Effector memory CD8-positive, alpha-beta T cell (primary cell): ENCODE results near the gene G6PC3.
"Not testable (repeated sequence)": the region's sequence is repeated elsewhere in the genome, so short reads cannot be mapped to it uniquely, and the experiment has no call there.

Experiments
- ATAC-seq: fragments of 150-1000 bp; cut with Tn5 transposase; replicated peaks from 2 replicates; pipeline ENCODE4 v1.10.0; 2021; ENCODE audit warnings: mild to moderate bottlenecking, moderate library complexity
- DNase-seq, 3 experiments: peaks; one replicate each; pipeline ENCODE4 v3.0.0; 2021
- H3K27ac Mint-ChIP-seq, 2 donors: one replicate each; pipeline ENCODE4 v1.8.0; 2022; ENCODE audit warnings: mild to moderate bottlenecking in 2 of 2, mixed read lengths in 2 of 2, moderate library complexity in 2 of 2
- H3K27me3 Mint-ChIP-seq, 2 donors: one replicate each; pipeline ENCODE4 v1.8.0; 2022; ENCODE audit warnings: mixed read lengths in 2 of 2
- H3K36me3 Mint-ChIP-seq: one replicate; pipeline ENCODE4 v1.8.0; 2022; ENCODE audit warnings: mild to moderate bottlenecking, moderate library complexity, mixed read lengths; ENCODE audit not compliant: insufficient read depth
- H3K4me1 Mint-ChIP-seq, 2 donors: one replicate each; pipeline ENCODE4 v1.8.0; 2022; ENCODE audit warnings: low read depth in 2 of 2, mixed read lengths in 2 of 2
- H3K4me3 Mint-ChIP-seq, 2 donors: one replicate each; pipeline ENCODE4 v1.8.0; 2022; ENCODE audit warnings: mild to moderate bottlenecking in 2 of 2, mixed read lengths in 2 of 2, moderate library complexity in 2 of 2
- H3K9me3 Mint-ChIP-seq, 2 donors: one replicate each; pipeline ENCODE4 v1.8.0; 2022; ENCODE audit warnings: mixed read lengths in 2 of 2

G6PC3 gene

DNA sequence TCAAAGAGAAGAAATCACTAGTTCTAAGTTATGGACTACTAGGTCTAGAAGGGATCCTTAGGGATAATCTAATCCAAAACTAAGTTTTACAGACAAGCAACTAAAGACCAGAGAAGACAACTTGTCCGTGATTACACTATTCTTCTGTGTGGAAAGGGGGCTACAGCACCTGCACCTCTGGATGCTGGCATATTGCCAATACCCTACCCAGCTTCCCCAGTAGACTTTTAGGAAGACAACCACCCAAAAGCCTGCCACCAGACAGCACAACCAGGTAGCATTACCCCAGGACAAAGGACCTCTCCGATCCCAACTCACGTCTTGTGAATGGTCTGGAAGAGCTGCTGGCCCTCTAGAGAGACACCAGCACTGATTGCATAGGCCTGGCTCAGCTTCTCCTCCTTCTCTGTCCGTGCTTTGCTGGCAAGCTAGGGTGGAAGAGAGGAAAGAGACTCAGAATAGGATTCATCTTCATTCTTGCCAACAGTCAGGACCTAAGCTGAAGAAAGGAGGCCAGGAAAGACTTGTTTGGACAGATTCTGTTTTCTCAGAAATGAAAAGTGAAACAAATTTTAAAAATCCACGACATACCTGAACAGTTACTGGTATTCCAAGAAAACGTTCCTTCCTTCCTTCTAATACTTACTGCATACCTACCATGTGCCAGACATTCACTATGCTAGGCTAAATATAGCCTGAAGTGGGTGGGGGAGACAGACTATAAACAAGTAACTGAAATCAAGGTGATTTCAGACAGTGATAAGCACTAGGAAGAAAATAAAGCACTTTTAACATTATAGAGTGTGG lies 30.5 kb upstream of the G6PC3 start:
- H3K9me3 Mint-ChIP-seq, result no peaks in the 10 kb centered on the region
- no peaks in the 10 kb centered on the region for H3K27me3 Mint-ChIP-seq
- peaks cover 60% of the 10 kb centered on the region for H3K36me3 Mint-ChIP-seq
- peaks cover 6 to 8% of the 10 kb centered on the region in 2 donors for H3K4me1 Mint-ChIP-seq
- no peak for ATAC-seq
- no peak overlapping the region for H3K27ac Mint-ChIP-seq
- no peak overlapping the region for H3K4me3 Mint-ChIP-seq
- no peak for DNase-seq

DNA sequence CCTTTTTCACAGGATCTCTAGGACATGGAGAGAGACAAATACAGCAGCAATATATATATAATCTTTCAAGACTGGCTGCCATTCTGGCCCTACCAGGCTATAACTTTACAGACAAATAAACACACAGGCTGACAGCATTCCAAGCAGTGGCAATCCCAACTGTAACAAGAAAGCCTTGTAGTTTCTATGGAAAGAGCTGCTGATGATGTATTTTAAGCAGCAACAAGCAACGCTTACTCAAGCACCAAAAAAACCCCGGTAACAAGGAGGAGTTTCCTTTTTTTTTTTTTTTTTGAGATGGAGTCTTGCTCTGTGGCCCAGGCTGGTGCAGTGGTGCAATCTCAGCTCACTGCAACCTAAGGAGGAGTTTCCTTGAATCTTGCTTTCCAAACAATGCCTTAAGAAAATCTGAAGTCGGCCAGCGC lies 27.3 kb upstream of the G6PC3 start:
- peaks cover 44% of the 10 kb centered on the region for H3K36me3 Mint-ChIP-seq
- no peak for DNase-seq
- H3K27ac Mint-ChIP-seq, result peak overlapping the region in 1 of 2 donors; percentile 73
- H3K4me3 Mint-ChIP-seq, result no peak overlapping the region
- peaks cover 6 to 8% of the 10 kb centered on the region in 2 donors for H3K4me1 Mint-ChIP-seq
- no peaks in the 10 kb centered on the region for H3K27me3 Mint-ChIP-seq
- no peaks in the 10 kb centered on the region for H3K9me3 Mint-ChIP-seq
- ATAC-seq, result no peak

DNA sequence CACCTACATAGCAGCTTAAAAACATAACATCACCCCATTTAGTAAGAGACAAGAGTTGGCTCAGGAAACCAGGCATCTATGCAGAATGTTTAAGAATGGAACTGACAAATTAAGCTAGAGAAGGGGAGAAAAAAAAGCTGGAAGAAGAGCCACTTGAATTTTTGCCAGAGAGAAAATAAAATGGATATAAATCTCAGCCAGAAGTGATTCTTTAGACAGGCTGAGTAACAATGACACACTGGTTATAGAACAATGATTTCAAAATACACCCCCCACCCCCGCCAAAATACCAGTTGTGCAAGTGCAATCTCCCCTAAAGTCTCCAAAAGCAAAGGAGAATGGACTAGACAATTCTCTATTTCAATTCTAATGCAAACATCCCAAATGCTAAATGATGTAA lies 26.5 kb upstream of the G6PC3 start:
- DNase-seq, result no peak
- H3K9me3 Mint-ChIP-seq, result no peaks in the 10 kb centered on the region
- H3K4me1 Mint-ChIP-seq, result peaks cover 6 to 8% of the 10 kb centered on the region in 2 donors
- no peaks in the 10 kb centered on the region for H3K27me3 Mint-ChIP-seq
- no peak overlapping the region for H3K27ac Mint-ChIP-seq
- ATAC-seq, result no peak
- H3K36me3 Mint-ChIP-seq, result peaks cover 42% of the 10 kb centered on the region
- no peak overlapping the region for H3K4me3 Mint-ChIP-seq

DNA sequence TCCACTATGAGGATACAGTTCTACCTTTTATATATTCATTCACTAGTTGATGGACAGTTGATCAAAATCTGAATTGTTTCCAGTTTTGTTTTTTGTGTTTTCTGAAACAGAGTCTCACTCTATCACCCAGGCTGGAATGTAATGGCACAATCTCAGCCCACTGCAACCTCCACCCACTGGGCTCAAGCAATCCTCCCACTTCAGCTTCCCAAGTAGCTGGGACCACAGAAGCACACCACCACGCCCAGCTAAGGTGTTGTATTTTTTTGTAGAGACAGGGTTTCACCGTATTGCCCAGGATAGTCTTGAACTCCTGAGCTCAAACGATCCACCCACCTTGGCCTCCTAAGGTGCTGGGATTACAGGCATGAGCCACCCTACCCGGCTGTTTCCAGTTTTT lies 25.0 kb upstream of the G6PC3 start:
- Mint-ChIP-seq H3K27me3 (no peaks in the 10 kb centered on the region), H3K4me3 (no peak overlapping the region), H3K9me3 (no peaks in the 10 kb centered on the region), H3K27ac (peak overlapping the region in 1 of 2 donors; percentile 17), H3K36me3 (peaks cover 45% of the 10 kb centered on the region), H3K4me1 (peaks cover 6 to 8% of the 10 kb centered on the region in 2 donors)
- ATAC-seq (no peak), DNase-seq (no peak)

DNA sequence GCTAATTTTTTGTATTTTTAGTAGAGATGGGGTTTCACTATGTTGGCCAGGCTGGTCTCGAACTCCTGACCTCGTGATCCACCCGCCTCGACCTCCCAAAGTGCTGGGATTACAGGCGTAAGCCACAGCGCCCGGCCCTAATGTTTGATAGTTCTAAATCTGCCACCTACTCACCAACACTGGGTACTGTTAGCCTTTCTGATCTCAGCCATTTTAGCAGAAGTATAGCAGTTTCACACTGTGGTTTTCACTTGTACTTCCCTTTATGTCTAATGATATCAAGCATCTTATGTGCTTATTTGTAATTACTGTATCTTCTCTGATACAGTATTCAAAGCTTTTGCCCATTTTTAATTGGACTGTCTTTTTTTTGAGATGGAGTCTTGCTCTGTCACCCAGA lies 23.6 kb upstream of the G6PC3 start:
- H3K27ac Mint-ChIP-seq, ATAC-seq, H3K4me1 Mint-ChIP-seq, H3K9me3 Mint-ChIP-seq, H3K27me3 Mint-ChIP-seq, H3K4me3 Mint-ChIP-seq, DNase-seq: not testable (repeated sequence)
- peaks cover 57% of the 10 kb centered on the region for H3K36me3 Mint-ChIP-seq

DNA sequence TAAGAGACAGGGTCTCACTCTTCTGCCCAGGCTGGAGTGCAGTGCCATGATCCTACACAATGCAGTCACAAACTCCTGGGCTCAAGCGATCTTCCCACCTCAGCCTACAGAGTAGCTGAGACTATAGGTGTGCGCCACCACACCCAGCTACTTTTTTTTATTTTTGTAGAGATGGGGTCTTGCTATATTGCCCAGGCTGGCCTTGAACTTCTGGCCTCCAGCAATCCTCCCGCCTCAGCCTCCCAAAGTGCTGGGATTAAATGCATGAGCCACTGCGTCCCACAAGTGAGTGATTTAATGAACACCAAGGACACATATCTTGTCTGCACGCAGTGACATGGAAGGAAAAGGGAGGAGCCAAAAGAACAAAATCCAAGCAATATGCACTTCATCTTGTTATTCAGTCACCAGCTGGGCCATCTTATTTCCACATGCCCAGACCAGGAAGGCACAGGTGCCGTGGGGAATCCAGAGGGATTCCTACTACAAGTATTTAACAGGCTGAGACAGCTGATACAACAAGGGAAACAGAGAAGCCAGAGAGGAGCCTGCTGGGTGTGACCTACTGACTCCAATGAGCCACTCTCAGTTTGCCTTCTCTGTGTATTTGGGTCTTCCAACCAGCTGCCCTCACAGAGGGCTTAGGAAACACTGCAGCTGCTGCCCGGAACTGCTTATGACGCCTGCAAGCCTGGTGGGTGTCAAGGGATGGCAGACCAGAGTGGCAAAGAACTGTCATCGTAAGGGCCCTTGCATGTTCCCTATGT lies 21.1 kb upstream of the G6PC3 start:
- no peak for DNase-seq
- Mint-ChIP-seq H3K4me1 (peaks cover 8 to 13% of the 10 kb centered on the region in 2 donors), H3K4me3 (no peak overlapping the region), H3K9me3 (no peaks in the 10 kb centered on the region), H3K27me3 (no peaks in the 10 kb centered on the region), H3K27ac (no peak overlapping the region), H3K36me3 (peaks cover 60% of the 10 kb centered on the region)
- ATAC-seq, result no peak

DNA sequence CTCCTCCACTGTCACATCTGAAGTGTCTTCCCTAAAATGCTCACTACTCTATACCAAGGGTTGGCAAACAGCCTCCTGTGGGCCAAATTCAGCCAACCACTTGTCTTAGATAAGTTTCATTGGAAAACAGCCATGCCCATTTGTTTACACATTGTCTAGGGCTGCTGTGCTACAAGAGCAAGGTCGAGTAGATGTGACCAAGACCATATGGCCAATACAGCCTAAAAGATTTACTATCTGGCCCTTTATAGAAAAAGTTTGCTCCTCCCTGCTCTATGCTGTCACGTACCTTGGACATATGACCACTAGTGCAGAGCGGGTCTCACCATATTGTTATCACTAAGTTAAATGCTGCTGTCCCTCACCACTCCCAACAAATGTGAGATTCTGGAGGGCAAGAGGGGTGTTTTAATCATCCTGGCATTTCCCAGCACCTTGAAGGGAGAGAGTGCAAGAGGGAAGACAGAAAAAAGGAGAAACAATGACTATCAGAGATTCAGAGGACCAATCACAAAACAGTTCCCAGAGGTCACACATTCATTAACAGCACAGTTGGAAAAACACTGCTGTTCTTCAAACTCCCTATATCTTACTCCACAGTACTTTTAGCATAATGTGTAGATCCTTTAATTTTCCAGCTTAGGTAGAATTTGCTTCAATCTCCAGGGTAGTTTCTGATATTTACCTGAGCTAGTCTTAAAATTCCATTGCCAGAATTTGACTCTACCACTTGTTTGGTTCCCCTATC lies 17.2 kb upstream of the G6PC3 start:
- Mint-ChIP-seq H3K36me3 (peaks cover 68% of the 10 kb centered on the region), H3K27ac (peak overlapping the region; percentile 64 to 82)

DNA sequence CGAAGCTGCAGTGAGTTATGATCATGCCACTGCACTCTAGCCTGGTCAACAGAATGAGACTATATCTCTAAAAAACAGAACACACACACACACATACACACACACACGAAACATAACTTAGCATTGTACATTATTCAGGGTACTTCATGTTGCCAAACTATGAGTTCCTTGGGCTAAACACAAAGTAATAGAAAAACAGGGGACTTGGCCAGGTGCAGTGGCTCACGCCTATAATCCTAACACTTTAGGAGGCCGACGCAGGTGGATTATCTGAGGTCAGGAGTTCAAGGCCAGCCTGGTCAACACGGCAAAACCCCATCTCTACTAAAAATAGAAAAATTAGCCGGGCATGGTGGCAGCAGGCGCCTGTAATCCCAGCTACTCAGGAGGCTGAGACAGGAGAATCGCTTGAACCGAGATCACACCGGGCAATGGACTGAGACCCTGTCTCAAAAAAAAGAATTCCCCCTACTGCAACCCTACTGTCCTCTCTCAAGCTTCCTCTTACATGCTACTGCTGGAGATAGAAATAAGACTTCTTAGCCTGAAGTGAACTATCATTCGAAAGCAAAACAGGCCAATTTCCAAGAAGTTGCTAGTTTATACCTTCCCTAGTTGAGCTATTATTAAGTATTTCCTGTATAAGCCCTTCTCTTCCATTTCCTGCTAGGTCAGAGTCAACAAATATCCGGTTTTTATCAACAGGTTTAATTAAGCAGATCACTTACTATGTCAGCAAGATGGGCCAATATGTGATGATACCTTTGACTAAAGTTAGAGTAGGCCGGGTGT lies 11.2 kb upstream of the G6PC3 start:
- no peak overlapping the region for H3K4me3 Mint-ChIP-seq
- H3K36me3 Mint-ChIP-seq, result peaks cover 64% of the 10 kb centered on the region
- no peak for DNase-seq
- H3K27me3 Mint-ChIP-seq, result no peaks in the 10 kb centered on the region
- H3K27ac Mint-ChIP-seq, result peak overlapping the region in 1 of 2 donors; percentile 2
- no peaks in the 10 kb centered on the region for H3K9me3 Mint-ChIP-seq
- peaks cover 11 to 28% of the 10 kb centered on the region in 2 donors for H3K4me1 Mint-ChIP-seq
- ATAC-seq, result no peak

More for the DNA sequence above, 17.2 kb upstream of the G6PC3 start:
- Mint-ChIP-seq H3K9me3 (no peaks in the 10 kb centered on the region), H3K4me1 (peaks cover 11 to 16% of the 10 kb centered on the region in 2 donors), H3K4me3 (no peak overlapping the region), H3K27me3 (no peaks in the 10 kb centered on the region)
- DNase-seq (no peak), ATAC-seq (no peak)

DNA sequence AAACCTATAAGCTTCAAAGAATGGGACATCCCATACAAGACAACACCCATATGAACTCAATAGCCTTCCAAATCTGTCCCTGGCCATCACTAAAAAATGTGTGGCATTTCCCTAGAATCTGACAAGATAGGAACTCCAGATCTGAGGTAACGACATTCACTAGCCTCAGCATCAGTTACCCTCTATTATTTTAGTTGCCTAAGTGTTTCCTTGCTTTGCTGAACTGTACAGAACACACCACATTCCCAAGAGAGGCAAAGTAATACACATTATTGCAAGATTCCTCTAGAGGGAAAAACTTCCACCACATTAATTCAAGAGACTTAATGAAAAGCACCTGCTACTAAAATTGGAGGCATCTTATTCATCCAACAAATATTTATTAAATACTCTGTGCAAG lies 9.1 kb upstream of the G6PC3 start:
- ATAC-seq (no peak), DNase-seq (no peak)
- peak overlapping the region in 1 of 2 donors; percentile 66 for H3K27ac Mint-ChIP-seq
- no peaks in the 10 kb centered on the region for H3K9me3 Mint-ChIP-seq
- no peaks in the 10 kb centered on the region for H3K27me3 Mint-ChIP-seq
- peaks cover 61% of the 10 kb centered on the region for H3K36me3 Mint-ChIP-seq
- H3K4me1 Mint-ChIP-seq, result peaks cover 14 to 33% of the 10 kb centered on the region in 2 donors
- H3K4me3 Mint-ChIP-seq, result no peak overlapping the region

DNA sequence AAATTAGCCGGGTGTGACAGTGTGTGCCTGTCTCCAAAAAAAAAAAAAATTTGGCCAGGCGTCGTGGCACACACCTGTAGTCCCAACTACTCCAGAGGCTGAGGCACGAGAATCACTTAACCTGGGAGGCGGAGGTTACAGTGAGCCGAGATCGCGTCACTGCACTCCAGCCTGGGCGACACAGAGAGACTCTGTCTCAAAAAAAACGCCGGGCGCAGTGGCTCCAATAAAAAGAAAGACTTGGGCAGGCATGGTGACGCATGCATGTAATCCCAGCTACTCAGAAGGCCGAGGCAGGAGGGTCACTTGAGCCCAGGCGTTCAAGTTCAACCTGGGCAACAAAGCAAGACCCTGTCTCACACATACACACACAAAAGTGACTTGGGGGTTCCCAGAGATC lies 7.7 kb upstream of the G6PC3 start:
- Mint-ChIP-seq H3K4me3 (no peak overlapping the region), H3K27ac (no peak overlapping the region), H3K9me3 (no peaks in the 10 kb centered on the region), H3K4me1 (peaks cover 20 to 40% of the 10 kb centered on the region in 2 donors), H3K36me3 (peaks cover 58% of the 10 kb centered on the region), H3K27me3 (no peaks in the 10 kb centered on the region)
- ATAC-seq (no peak), DNase-seq (no peak)

DNA sequence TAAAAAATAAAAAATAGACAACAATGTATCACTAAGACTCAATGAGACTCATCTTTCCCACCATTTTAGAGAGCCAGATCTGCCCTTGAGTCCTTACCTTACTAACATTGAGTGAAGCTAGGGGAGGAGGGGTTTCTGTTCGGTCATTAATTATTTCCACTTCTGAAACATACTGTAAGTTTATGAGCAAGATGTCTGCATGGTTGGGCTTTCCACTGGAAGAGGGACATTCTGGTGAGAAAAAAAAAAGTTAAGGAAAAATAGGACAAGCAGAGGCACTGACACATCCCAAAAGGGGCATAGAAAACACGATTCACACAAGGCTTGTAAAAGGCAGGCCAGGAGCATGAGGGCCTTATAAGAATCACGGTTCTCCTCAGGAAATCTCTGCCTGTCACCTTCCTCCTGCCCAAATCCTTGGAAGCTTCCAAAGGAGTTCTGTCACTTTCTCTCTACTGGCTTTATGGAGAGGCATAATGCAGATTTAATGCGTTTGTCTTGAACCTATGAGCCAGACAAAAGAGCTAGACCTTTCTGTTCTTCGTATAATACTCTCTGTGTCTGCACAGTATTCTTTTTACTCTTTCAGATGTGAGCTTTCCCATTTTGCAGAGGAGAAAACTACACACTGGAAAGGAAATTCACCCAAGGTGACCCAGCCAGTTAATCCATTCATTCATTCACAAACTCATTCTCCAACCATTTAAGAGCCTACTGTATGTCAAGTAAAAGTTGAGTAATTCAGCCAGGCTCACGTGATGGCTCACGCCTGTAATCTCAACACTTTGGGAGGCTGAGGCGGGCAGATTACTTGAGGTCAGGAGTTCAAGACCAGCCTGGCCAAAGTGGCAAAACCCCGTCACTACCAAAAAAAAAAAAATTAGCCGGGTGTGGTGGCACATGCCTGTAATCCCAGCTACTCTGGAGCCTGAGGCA lies 6.6 kb upstream of the G6PC3 start:
- DNase-seq, result no peak
- H3K4me1 Mint-ChIP-seq, result peaks cover 22 to 40% of the 10 kb centered on the region in 2 donors
- no peak for ATAC-seq
- H3K36me3 Mint-ChIP-seq, result peaks cover 49% of the 10 kb centered on the region
- no peaks in the 10 kb centered on the region for H3K27me3 Mint-ChIP-seq
- H3K4me3 Mint-ChIP-seq, result peak overlapping the region in 1 of 2 donors; percentile 29
- H3K27ac Mint-ChIP-seq, result peak overlapping the region in 1 of 2 donors; percentile 56
- H3K9me3 Mint-ChIP-seq, result no peaks in the 10 kb centered on the region

DNA sequence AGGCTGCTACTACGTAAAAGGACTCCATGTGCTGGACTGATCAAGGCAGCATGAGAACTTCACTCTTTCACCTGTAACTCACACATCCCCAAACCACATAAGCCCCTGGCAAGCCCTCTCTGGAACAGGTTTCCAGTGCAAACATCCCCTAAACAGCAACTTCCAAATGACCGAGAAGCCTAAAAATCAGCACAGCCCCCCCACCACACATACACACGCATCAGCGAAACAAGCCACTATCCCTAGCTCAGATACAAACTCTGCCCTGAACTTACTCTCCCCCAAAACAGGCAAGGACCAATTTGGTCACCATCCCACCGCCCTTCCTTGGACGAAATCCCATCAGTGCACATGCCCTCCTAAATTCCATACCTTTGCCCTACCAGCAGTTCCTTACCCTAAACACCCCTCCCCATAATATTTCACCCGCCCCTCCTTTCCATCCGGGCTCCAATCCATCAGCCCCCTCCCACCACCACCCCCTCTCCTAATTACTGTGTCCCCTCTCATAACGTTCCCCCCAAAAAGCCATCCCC lies 4.8 kb upstream of the G6PC3 start:
- ATAC-seq, result no peak
- DNase-seq, result peak in 1 of 3 experiments; percentile 11
- Mint-ChIP-seq H3K27ac (peak overlapping the region; percentile 79 to 88), H3K4me1 (peaks cover 28 to 50% of the 10 kb centered on the region in 2 donors), H3K4me3 (peak overlapping the region; percentile 79 to 87), H3K27me3 (no peaks in the 10 kb centered on the region), H3K9me3 (no peaks in the 10 kb centered on the region), H3K36me3 (peaks cover 49% of the 10 kb centered on the region)
